GM18867 (cell line): Measurements from ENCODE around the gene TDRD12.
"Not testable (repeated sequence)": the region's sequence is repeated elsewhere in the genome, so short reads cannot be mapped to it uniquely, and the experiment has no call there.

Experiments
- ATAC-seq: cut with Tn5 transposase; IDR thresholded peaks from one replicate; pipeline ENCODE4 v1.9.1; 2021; ENCODE audit warnings: mild to moderate bottlenecking, moderate library complexity; ENCODE audit not compliant: unreplicated experiment

The TDRD12 gene

GRCh38 chr19:32746631-32747196, 27.1 kb downstream of the TDRD12 start:
- ATAC-seq: not testable (repeated sequence)

DNA sequence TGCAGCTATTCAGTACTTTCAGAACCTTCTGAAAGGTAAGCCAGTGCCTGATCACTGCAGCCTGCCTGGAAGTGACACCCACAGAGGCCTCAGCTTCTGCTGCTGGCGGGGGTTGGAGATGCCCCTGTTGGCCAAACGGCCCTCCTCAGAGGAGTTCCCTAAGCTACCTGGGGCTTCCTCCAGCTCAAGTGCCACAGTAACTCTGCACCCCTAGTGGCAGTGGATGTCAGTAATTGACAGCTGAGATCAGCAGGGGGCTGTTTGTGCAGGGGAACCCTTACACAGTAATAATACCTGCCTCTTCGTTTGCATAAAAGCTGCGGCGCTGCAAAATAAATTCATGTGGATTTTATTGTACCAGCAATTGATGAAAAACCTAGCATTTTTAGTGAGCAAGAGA, 28.9 kb downstream of the TDRD12 start:
- ATAC-seq: no peak

- ATAC-seq: no peak
These were observed 29.4 kb downstream of the TDRD12 start for GRCh38 chr19:32748948-32749347.

DNA sequence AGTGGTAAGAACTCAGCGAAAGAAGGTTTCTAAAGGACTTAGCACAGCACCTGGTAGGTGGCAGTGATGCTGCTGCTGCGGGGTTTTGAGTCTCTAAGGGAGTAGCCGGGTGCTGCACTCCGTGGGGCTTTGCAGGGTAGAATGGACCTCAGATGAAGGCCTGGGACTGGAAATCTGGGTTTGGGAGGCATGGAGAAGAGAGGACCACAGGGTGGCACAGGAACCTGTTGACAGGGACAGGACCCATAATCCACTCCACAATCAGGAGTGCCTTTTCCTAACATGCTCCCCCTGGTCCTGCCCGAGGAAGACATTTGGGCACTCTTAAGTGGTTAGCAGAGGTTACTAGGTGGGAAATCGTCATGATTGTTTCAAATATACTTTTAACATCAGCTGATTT, 29.8 kb downstream of the TDRD12 start:
- no peak for ATAC-seq

DNA sequence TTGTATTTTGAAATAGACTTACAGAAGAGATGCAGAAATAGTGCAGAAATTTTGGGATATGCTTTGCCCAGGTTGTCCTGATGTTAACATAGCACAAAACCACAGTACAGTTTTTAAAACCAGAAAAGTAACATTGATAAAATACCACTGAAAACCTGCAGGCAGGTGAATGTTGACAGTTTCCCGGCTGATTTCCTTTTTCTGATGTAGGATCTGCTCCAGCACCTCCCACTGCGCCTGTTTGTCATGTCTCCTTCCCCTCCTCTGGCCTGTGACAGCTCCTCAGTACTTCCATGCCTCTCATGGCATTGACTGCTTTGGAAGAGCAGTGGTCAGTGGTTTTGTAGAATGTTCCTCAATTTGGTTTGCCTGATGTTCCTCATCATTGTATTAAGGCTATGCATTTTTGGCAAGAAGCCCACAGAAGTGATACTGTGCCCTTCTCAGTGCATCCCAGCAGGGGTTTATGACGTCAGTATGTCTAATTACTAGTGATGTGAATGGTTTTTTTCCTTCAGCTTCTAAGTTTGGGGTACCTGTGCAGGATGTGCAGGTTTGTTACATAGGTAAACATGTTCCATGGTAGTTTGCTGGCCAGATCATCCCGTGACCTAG, 31.0 kb downstream of the TDRD12 start:
- no peak for ATAC-seq

- ATAC-seq: no peak
These were observed 31.5 kb downstream of the TDRD12 start for GRCh38 chr19:32751066-32751465.

- ATAC-seq: no peak
These were observed 37.6 kb downstream of the TDRD12 start for GRCh38 chr19:32757189-32757588.

GRCh38 chr19:32765365-32765764, 45.8 kb downstream of the TDRD12 start:
- not testable (repeated sequence) for ATAC-seq

DNA sequence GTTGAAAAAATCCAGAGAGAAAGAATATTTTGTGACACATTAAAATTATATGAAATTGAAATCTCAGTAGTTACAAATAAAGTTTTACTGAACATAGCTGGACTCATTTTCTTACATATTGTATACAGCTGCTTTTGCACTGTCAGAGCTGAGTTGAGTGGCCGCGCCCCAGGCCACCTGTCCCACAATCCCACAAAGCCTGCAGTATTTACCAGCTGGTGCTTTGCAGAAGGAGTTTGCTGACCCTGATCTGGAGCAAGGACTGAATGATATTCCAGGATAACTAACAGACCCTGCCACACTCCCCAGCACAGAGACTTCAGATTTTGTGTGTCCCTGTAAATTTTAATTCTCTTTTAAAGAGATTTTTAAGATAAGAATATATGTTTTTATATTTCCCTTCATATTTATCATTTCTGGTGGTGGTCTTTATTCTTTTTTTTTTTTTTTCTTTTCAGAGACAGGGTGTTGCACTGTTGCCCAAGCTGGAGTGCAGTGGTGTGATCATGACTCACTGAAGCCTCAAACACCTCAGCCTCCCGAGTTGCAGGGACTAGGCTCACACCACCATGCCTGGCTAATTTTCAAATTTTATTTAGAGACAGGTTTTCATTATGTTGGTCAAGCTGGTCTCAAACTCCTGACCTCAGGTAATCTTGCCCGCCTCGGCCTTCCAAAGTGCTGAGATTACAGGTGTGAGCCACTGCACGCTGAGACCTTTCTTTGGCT, 48.5 kb downstream of the TDRD12 start:
- no peak for ATAC-seq

- no peak for ATAC-seq
These were observed 52.0 kb downstream of the TDRD12 start for GRCh38 chr19:32771596-32771995.

DNA sequence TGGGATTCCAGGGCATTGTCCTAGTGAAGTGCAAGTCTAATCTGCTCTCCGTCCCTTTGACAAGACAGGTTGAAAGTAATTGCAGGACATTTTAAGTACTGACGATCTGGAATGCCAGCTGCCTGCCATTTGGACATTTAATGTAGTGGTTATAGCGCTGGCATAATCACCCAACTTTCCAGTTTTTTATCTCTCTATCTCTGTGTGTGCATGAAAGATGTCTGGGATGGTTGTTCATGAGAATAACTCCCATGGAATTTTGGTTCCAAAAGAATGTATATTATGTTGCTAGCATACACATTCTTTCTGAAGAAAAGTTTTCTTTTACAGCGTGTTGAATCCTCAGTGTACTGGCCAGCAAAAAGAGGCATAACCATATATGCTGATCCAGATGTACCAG, 53.6 kb downstream of the TDRD12 start:
- ATAC-seq: no peak

- ATAC-seq: no peak
These were observed 59.5 kb downstream of the TDRD12 start for GRCh38 chr19:32779082-32779481.

DNA sequence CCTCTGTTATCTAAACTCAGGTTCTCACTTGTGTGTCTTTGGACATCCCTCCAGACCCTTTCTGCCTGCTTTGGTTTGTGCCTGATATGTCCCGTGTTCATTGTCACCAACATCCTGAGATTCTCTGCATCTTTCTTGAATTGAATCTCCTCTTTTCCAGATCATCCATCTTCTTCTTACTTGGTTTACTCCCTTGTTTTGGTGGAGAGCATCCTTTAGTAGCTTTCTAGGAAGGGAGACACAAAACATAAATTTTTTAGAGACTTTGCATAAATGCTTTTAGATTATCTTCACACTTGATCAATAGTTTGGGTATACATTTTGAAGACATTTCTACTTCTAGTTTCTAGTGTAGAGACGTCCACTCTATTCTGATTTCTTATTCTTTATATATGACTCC, 61.7 kb downstream of the TDRD12 start:
- no peak for ATAC-seq

- ATAC-seq: not testable (repeated sequence)
These were observed 62.5 kb downstream of the TDRD12 start for GRCh38 chr19:32782089-32782488.

- ATAC-seq: not testable (repeated sequence)
These were observed 67.7 kb downstream of the TDRD12 start for GRCh38 chr19:32787161-32787813.

GRCh38 chr19:32787895-32788294, 68.3 kb downstream of the TDRD12 start:
- ATAC-seq: not testable (repeated sequence)

GRCh38 chr19:32789429-32789828, 69.9 kb downstream of the TDRD12 start:
- ATAC-seq: no peak

GRCh38 chr19:32798201-32798600, 78.6 kb downstream of the TDRD12 start:
- ATAC-seq: no peak

DNA sequence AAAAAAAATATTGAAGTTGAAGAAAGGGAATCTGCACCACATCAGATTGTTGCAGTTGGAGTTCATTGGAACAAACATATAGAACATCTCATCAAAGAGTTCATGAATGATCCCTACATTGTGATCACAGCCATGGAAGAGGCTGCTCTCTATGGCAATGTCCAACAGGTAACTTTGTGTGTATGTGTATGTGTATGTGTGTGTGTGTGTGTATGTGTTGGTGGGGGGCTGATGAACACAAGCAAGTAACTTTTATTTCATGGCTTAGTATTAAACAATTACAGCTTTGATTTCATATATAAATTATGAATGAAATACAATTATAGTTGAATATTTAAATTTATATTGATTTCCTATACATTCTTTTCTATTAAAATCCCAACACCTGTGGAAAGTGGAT, 80.6 kb downstream of the TDRD12 start:
- no peak for ATAC-seq

DNA sequence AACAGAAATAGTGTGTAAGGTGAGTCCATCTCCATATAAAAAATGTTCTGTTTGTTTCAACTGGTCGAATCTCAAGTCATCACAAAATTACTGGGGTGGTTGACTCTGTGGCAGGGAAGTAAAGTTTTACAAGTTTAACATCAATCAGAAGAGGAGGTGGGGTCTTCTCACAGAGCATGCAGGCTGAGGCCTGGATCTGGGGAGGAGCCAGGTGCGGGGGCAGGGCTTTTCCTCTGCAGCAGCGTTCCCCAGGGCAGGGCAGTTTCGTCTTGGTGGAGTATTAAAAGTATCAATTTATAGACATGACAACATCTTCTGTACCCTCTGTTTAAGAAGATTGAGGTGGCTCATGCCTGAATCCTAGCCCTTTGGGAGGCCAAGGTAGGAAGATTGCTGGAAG, 81.2 kb downstream of the TDRD12 start:
- no peak for ATAC-seq

DNA sequence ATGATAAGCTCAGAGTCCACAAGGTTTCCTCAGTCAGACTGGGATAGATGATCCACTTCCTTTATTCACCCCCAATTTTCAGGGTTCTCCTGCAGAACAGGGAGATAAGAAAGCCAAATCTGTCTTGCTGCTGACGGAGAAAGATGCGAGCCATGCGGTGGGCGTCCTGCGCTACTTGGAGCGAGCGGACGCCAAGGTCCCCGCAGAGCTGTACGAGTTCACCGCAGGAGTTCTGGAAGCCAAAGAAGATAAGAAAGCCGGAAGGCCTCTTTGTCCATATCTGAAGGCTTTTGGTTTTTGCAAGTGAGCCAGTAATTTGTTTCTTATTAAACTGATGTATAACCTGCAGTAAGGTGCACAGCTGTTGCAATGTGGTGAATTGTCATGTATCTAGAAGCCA, 83.3 kb downstream of the TDRD12 start:
- no peak for ATAC-seq

DNA sequence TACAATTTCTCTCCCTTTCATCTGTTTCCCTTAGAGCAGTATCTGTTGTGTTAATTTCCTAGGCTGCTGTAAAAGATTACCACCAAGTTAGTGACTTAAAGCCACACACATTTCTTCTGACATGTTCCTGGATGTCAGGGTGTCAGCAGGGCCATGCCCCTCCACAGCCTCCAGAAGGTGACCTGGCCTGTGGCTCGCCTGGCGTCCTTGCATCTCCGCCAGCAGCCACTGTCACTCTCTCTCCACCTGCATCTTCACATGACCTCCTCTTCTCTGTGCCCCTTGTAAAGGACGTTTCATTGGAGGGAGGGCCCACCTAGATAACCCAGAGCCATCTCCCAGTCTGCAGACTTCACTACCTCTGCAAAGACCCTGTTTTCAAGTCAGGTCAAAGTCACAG, 88.7 kb downstream of the TDRD12 start:
- no peak for ATAC-seq
